Breast epithelium (tissue), 3 donors: ENCODE results near the gene MPPED1.

ENCODE experiments used
- CTCF ChIP-seq, 3 donors: fragments of 450-650 bp; IDR thresholded peaks; one replicate each; pipeline ENCODE4 v1.5.1; 2016 to 2017; ENCODE audit warnings: antibody characterized with exemption in 3 of 3, mild to moderate bottlenecking in 3 of 3, moderate library complexity in 3 of 3
- POLR2AphosphoS5 ChIP-seq, 3 donors: sonication (generic); formaldehyde crosslinking; IDR thresholded peaks; one replicate each; pipeline ENCODE4 v1.6.1; 2017; ENCODE audit warnings: antibody characterized with exemption in 3 of 3

- TF ChIP-seq CTCF (IDR thresholded peaks at IDR 0.05): no peak
- no peak for TF ChIP-seq POLR2AphosphoS5 (IDR thresholded peaks at IDR 0.05)
Measured at GRCh38 chr22:43411869-43412807, at the start of gene MPPED1.
